ENCODE results near the gene ZNF814.

DNA sequence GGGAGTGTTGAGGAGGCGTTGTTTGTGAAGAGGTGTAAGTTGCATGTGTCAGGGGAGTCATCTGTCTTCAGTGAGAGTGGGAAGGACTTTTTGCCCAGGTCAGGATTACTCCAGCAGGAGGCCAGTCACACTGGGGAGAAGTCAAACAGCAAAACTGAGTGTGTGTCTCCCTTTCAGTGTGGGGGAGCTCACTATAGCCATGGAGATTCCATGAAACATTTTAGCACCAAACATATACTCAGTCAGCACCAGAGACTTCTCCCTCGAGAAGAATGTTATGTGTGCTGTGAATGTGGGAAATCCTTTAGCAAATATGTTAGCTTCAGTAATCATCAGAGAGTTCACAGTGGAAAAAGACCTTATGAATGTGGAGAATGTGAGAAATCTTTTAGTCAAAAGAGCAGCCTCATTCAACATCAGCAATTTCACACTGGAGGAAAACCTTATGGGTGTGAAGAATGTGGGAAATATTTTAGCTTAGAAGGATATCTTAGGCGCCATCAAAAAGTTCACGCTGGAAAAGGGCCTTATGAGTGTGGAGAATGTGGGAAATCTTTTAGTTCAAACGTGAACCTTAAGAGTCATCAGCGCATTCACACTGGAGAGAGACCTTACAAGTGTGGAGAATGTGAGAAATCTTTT is 47.6 kb downstream of the ZNF814 start:
- TF ChIP-seq, protein P1, sequence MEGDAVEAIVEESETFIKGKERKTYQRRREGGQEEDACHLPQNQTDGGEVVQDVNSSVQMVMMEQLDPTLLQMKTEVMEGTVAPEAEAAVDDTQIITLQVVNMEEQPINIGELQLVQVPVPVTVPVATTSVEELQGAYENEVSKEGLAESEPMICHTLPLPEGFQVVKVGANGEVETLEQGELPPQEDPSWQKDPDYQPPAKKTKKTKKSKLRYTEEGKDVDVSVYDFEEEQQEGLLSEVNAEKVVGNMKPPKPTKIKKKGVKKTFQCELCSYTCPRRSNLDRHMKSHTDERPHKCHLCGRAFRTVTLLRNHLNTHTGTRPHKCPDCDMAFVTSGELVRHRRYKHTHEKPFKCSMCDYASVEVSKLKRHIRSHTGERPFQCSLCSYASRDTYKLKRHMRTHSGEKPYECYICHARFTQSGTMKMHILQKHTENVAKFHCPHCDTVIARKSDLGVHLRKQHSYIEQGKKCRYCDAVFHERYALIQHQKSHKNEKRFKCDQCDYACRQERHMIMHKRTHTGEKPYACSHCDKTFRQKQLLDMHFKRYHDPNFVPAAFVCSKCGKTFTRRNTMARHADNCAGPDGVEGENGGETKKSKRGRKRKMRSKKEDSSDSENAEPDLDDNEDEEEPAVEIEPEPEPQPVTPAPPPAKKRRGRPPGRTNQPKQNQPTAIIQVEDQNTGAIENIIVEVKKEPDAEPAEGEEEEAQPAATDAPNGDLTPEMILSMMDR (IDR thresholded peaks at IDR 0.05), result no peak
- TF ChIP-seq POLR2A (IDR thresholded peaks at IDR 0.05), result no peak
- no peak for TF ChIP-seq EP300 (IDR thresholded peaks at IDR 0.05)
